CD14-positive monocyte (primary cell): Measurements from ENCODE around the gene POLA1. TPM values are rescaled to one million over a fixed set of nuclear protein-coding genes. Genes with fewer than 3 reads are reported as not detected.
A peak's percentile ranks its signal among the peaks of the same experiment; 100 is the strongest.

Source experiments
- DNase-seq, 3 donors: peaks; one replicate each; pipeline ENCODE4 v3.0.0-alpha.2; 2011 to 2022
- H2AFZ ChIP-seq: 2 replicates; pipeline ENCODE4 v1.6.0; 2012; ENCODE audit warnings: mild to moderate bottlenecking, low read depth, low read length, inconsistent platforms; ENCODE audit not compliant: insufficient read depth, poor library complexity, severe bottlenecking
- H3K27ac ChIP-seq, 2 donors: 1 replicate in 1 of 2; 2 replicates in 1 of 2; pipeline ENCODE4 v1.5.1; 2012 to 2013; ENCODE audit warnings: low read length in 2 of 2, control low read depth in 1 of 2, inconsistent platforms in 1 of 2, low read depth in 1 of 2, mild to moderate bottlenecking in 1 of 2
- H3K27me3 ChIP-seq, 2 donors: one replicate each; pipeline versions ENCODE4 v1.6.0 to v1.6.1; 2011 to 2013; ENCODE audit warnings: low read length in 2 of 2; ENCODE audit not compliant: control insufficient read depth in 2 of 2, insufficient read depth in 2 of 2
- H3K36me3 ChIP-seq, 2 donors: replicated peaks in 1 of 2; 1 replicate in 1 of 2; 2 replicates in 1 of 2; pipeline versions ENCODE4 v1.5.1 to v1.6.1; 2012 to 2013; ENCODE audit warnings: low read length in 2 of 2, control low read depth in 1 of 2, inconsistent platforms in 1 of 2, mild to moderate bottlenecking in 1 of 2; ENCODE audit not compliant: insufficient read depth in 2 of 2, control insufficient read depth in 1 of 2
- H3K4me1 ChIP-seq, 2 donors: 1 replicate in 1 of 2; 2 replicates in 1 of 2; pipeline versions ENCODE4 v1.5.1 to v1.6.1; 2012 to 2013; ENCODE audit warnings: low read length in 2 of 2, control low read depth in 1 of 2, inconsistent platforms in 1 of 2, mild to moderate bottlenecking in 1 of 2, moderate library complexity in 1 of 2; ENCODE audit not compliant: insufficient read depth in 2 of 2, control insufficient read depth in 1 of 2
- H3K4me2 ChIP-seq: replicated peaks from 2 replicates; pipeline ENCODE3; 2012; ENCODE audit warnings: low read length, moderate library complexity, mild to moderate bottlenecking; ENCODE audit not compliant: poor library complexity, severe bottlenecking; ENCODE audit errors: extremely low read depth
- H3K4me3 ChIP-seq, 3 experiments: fragments of 200-600 bp in 1 of 3; sonication (generic) in 1 of 3; replicated peaks in 1 of 3; 1 replicate in 2 of 3; 2 replicates in 1 of 3; pipeline ENCODE4 v1.5.1; 2011 to 2013; ENCODE audit warnings: low read length in 3 of 3, mild to moderate bottlenecking in 3 of 3, control low read depth in 2 of 3, low read depth in 2 of 3, inconsistent platforms in 1 of 3, moderate library complexity in 1 of 3
- H3K79me2 ChIP-seq: 2 replicates; pipeline ENCODE4 v1.6.0; 2012; ENCODE audit warnings: mild to moderate bottlenecking, control low read depth, inconsistent platforms, low read length, moderate library complexity; ENCODE audit not compliant: insufficient read depth
- H3K9ac ChIP-seq: 2 replicates; pipeline ENCODE4 v1.6.0; 2017; ENCODE audit warnings: low read length, mild to moderate bottlenecking; ENCODE audit not compliant: insufficient read depth, poor library complexity, severe bottlenecking
- H3K9me3 ChIP-seq, 2 donors: replicated peaks in 1 of 2; 1 replicate in 1 of 2; 2 replicates in 1 of 2; pipeline versions ENCODE4 v1.5.1 to v1.6.1; 2012 to 2013; ENCODE audit warnings: low read length in 2 of 2, control low read depth in 1 of 2; ENCODE audit not compliant: control insufficient read depth in 1 of 2, insufficient read depth in 1 of 2
- H4K20me1 ChIP-seq: 2 replicates; pipeline ENCODE4 v1.6.0; 2012; ENCODE audit warnings: mild to moderate bottlenecking, low read length, control low read depth, moderate library complexity; ENCODE audit not compliant: insufficient read depth
- H3K27ac Mint-ChIP-seq, 7 donors: one replicate each; pipeline ENCODE4 v1.8.0; 2020; ENCODE audit warnings: mild to moderate bottlenecking in 7 of 7, mixed read lengths in 7 of 7, moderate library complexity in 6 of 7, inconsistent platforms in 2 of 7
- H3K27me3 Mint-ChIP-seq, 3 donors: one replicate each; pipeline ENCODE4 v1.8.0; 2021 to 2022; ENCODE audit warnings: low read depth in 3 of 3, mild to moderate bottlenecking in 3 of 3, mixed read lengths in 3 of 3, moderate library complexity in 3 of 3, inconsistent platforms in 1 of 3
- H3K36me3 Mint-ChIP-seq, 2 donors: one replicate each; pipeline ENCODE4 v1.8.0; 2020; ENCODE audit warnings: mixed read lengths in 2 of 2, inconsistent platforms in 1 of 2, mild to moderate bottlenecking in 1 of 2
- H3K4me1 Mint-ChIP-seq: one replicate; pipeline ENCODE4 v1.8.0; 2020; ENCODE audit warnings: mild to moderate bottlenecking, mixed read lengths
- H3K4me3 Mint-ChIP-seq, 2 donors: one replicate each; pipeline ENCODE4 v1.8.0; 2020; ENCODE audit warnings: mild to moderate bottlenecking in 2 of 2, mixed read lengths in 2 of 2, moderate library complexity in 1 of 2
- H3K9me3 Mint-ChIP-seq, 7 donors: one replicate each; pipeline ENCODE4 v1.8.0; 2020 to 2022; ENCODE audit warnings: mixed read lengths in 7 of 7, mild to moderate bottlenecking in 6 of 7, moderate library complexity in 6 of 7, inconsistent platforms in 2 of 7
- WGBS: methylation state at CpG from one replicate; pipeline ENCODE4 v1.1.5; 2013; ENCODE audit warnings: missing lambda C conversion rate; ENCODE audit not compliant: insufficient coverage; 5-methylcytosine and 5-hydroxymethylcytosine counted together
- intact Hi-C, 2 donors: fragments of 100-400 bp; cut with micrococcal nuclease; formaldehyde crosslinking; loops; one replicate each; pipeline versions ENCODE4 v1.15.0 to v1.15.1; 2023
- polyA plus RNA-seq, 3 donors: library from polyadenylated mRNA; depleted of rRNA in 1 of 3; unstranded in 2 of 3; stranded (reverse) in 1 of 3; fragments of 300-500 nt in 2 of 3; fragments of >200 nt in 1 of 3; fragmentation: Illumina TruSeq in 2 of 3; gene quantifications; 1 replicate in 2 of 3; 2 replicates in 1 of 3; pipeline ENCODE4 v1.2.3, GENCODE V29; 2012 to 2021
- TF ChIP-seq, protein P1 (sequence below): fragments of 200-600 bp; IDR thresholded peaks from one replicate; pipeline ENCODE4 v1.8.0; 2022; ENCODE audit warnings: antibody characterized with exemption, mild to moderate bottlenecking

Gene POLA1
- polyA plus RNA-seq, 3 donors, result 1.2 to 1.4 (median 1.3) TPM

DNA sequence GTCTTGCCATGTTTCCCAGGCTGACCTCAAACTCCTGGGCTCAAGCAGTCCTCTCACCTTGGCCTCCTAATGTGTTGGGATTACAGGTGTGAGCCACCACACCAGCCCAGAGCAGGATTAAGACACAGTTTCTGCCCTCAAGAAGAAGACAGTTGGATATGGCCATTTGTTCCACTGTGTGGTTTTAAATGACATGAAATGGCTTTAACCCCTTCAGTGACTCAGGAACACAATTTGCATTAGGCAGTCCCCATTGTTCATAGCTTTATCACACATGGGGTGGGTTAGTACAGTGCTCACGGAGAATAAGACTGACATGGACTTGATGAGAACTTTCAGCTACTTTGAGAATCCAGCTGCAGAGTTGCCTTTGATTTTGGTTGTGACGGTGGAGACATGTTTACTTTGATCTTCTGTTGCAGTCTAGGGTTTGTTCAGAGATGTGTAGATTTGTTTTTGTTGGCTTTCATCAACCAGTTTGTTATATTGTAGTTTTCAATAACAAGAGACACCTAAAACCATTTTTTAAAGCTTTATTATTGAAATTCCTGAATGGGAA, 261.7 kb downstream of the POLA1 start:
- H2AFZ ChIP-seq, result no peak overlapping the region
- H3K9ac ChIP-seq, result no peak overlapping the region
- no peaks in the 10 kb centered on the region for H3K4me1 Mint-ChIP-seq
- H3K27ac Mint-ChIP-seq, result peak overlapping the region in 1 of 7 donors; percentile 1
- TF ChIP-seq, protein P1, sequence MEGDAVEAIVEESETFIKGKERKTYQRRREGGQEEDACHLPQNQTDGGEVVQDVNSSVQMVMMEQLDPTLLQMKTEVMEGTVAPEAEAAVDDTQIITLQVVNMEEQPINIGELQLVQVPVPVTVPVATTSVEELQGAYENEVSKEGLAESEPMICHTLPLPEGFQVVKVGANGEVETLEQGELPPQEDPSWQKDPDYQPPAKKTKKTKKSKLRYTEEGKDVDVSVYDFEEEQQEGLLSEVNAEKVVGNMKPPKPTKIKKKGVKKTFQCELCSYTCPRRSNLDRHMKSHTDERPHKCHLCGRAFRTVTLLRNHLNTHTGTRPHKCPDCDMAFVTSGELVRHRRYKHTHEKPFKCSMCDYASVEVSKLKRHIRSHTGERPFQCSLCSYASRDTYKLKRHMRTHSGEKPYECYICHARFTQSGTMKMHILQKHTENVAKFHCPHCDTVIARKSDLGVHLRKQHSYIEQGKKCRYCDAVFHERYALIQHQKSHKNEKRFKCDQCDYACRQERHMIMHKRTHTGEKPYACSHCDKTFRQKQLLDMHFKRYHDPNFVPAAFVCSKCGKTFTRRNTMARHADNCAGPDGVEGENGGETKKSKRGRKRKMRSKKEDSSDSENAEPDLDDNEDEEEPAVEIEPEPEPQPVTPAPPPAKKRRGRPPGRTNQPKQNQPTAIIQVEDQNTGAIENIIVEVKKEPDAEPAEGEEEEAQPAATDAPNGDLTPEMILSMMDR, result no peak
- no peaks in the 10 kb centered on the region for H4K20me1 ChIP-seq
- peaks cover 0 to 2% (median 0%) of the 10 kb centered on the region in 3 donors for H3K27me3 Mint-ChIP-seq
- intact Hi-C loops, result no loop called here
- WGBS, result no CpG with 5 or more reads among the region's 2 CpGs
- no peak for DNase-seq
- H3K4me2 ChIP-seq, result no peak overlapping the region
- no peaks in the 10 kb centered on the region for H3K4me1 ChIP-seq
- H3K27me3 ChIP-seq, result no peaks in the 10 kb centered on the region
- H3K27ac ChIP-seq, result no peak overlapping the region
- no peaks in the 10 kb centered on the region for H3K36me3 ChIP-seq
- no peaks in the 10 kb centered on the region for H3K9me3 ChIP-seq
- H3K36me3 Mint-ChIP-seq, result peaks cover 4 to 5% of the 10 kb centered on the region in 2 donors
- H3K9me3 Mint-ChIP-seq, result peaks cover 0 to 3% (median 0%) of the 10 kb centered on the region in 7 donors
- no peak overlapping the region for H3K4me3 Mint-ChIP-seq
- H3K4me3 ChIP-seq, result no peak overlapping the region
- H3K79me2 ChIP-seq, result no peaks in the 10 kb centered on the region

DNA sequence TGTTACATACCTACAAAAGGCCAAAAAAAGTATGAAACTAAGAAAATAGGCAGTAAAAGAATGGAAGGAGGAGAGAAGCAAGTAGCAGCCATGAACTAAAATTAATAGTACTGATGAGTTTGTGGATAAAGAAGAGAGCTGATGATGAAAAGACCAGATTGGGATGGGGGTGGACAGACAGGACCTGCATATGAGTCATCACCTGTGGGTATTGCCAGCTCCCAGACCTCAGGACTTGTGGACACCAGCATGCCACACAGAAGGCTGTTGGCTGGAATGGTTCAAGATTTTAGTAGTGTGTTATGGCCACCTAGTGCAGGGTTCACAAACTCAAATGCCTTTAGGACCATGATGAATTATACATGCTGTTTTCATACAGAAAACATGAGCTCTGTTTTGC, 263.1 kb downstream of the POLA1 start:
- H4K20me1 ChIP-seq, result no peaks in the 10 kb centered on the region
- H3K27me3 Mint-ChIP-seq, result peaks cover 0 to 2% (median 0%) of the 10 kb centered on the region in 3 donors
- H3K36me3 Mint-ChIP-seq, result peaks cover 4 to 5% of the 10 kb centered on the region in 2 donors
- no peaks in the 10 kb centered on the region for H3K4me1 ChIP-seq
- no peak overlapping the region for H3K9ac ChIP-seq
- TF ChIP-seq, protein P1, result no peak
- no peaks in the 10 kb centered on the region for H3K4me1 Mint-ChIP-seq
- H3K4me3 Mint-ChIP-seq, result no peak overlapping the region
- no peaks in the 10 kb centered on the region for H3K36me3 ChIP-seq
- H3K27ac ChIP-seq, result no peak overlapping the region
- H3K9me3 Mint-ChIP-seq, result peaks cover 0 to 3% (median 0%) of the 10 kb centered on the region in 7 donors
- H3K4me2 ChIP-seq, result no peak overlapping the region
- DNase-seq, result no peak
- no peak overlapping the region for H3K4me3 ChIP-seq
- intact Hi-C loops, result no loop called here
- no peaks in the 10 kb centered on the region for H3K79me2 ChIP-seq
- H3K9me3 ChIP-seq, result no peaks in the 10 kb centered on the region
- H2AFZ ChIP-seq, result no peak overlapping the region
- H3K27me3 ChIP-seq, result no peaks in the 10 kb centered on the region
- no peak overlapping the region for H3K27ac Mint-ChIP-seq
